HUES6 (cell line): Measurements from ENCODE around the gene TNFRSF25.
A peak's percentile ranks its signal among the peaks of the same experiment; 100 is the strongest.
"Not testable (repeated sequence)": the region's sequence is repeated elsewhere in the genome, so short reads cannot be mapped to it uniquely, and the experiment has no call there.

Experiments used
- H3K27ac ChIP-seq: 2 replicates; pipeline ENCODE4 v1.7.0; 2013; ENCODE audit warnings: low read depth, mild to moderate bottlenecking, low read length, inconsistent platforms
- H3K27me3 ChIP-seq: 2 replicates; pipeline ENCODE4 v1.6.1; 2013; ENCODE audit warnings: low read length; ENCODE audit not compliant: control insufficient read depth, insufficient read depth
- H3K36me3 ChIP-seq: 2 replicates; pipeline ENCODE4 v1.6.1; 2013; ENCODE audit warnings: low read length; ENCODE audit not compliant: control insufficient read depth, insufficient read depth
- H3K4me1 ChIP-seq: 2 replicates; pipeline ENCODE4 v1.6.1; 2013; ENCODE audit warnings: low read length; ENCODE audit not compliant: control insufficient read depth, insufficient read depth
- H3K4me3 ChIP-seq: 2 replicates; pipeline ENCODE4 v1.5.1; 2013; ENCODE audit warnings: low read depth, low read length
- H3K9ac ChIP-seq: one replicate; pipeline ENCODE4 v1.6.1; 2013; ENCODE audit warnings: mild to moderate bottlenecking, low read length
- H3K9me3 ChIP-seq: 2 replicates; pipeline ENCODE4 v1.6.1; 2013; ENCODE audit warnings: low read depth, low read length; ENCODE audit not compliant: control insufficient read depth, insufficient read depth

Gene TNFRSF25

GRCh38 chr1:6447016-6447817, 18.8 kb downstream of the TNFRSF25 start:
- H3K4me1 ChIP-seq = peaks cover 14% of the 10 kb centered on the region
- no peaks in the 10 kb centered on the region for H3K36me3 ChIP-seq
- peaks cover 40% of the 10 kb centered on the region for H3K27me3 ChIP-seq
- H3K27ac ChIP-seq = no peak overlapping the region
- H3K9ac ChIP-seq = peak overlapping the region; percentile 34
- no peaks in the 10 kb centered on the region for H3K9me3 ChIP-seq
- H3K4me3 ChIP-seq = peak overlapping the region; percentile 64

GRCh38 chr1:6446665-6447015, 19.3 kb downstream of the TNFRSF25 start:
- Histone ChIP-seq H3K27ac (no peak overlapping the region), H3K36me3 (no peaks in the 10 kb centered on the region), H3K27me3 (peaks cover 44% of the 10 kb centered on the region), H3K4me1 (peaks cover 14% of the 10 kb centered on the region), H3K4me3 (peak overlapping the region; percentile 64), H3K9me3 (no peaks in the 10 kb centered on the region), H3K9ac (no peak overlapping the region)

GRCh38 chr1:6445929-6446328, 20.0 kb downstream of the TNFRSF25 start:
- not testable (repeated sequence) for H3K9me3 ChIP-seq, H3K36me3 ChIP-seq, H3K4me3 ChIP-seq, H3K27ac ChIP-seq, H3K9ac ChIP-seq
- Histone ChIP-seq H3K27me3 (peaks cover 51% of the 10 kb centered on the region), H3K4me1 (peaks cover 14% of the 10 kb centered on the region)

- Histone ChIP-seq H3K27me3 (peaks cover 48% of the 10 kb centered on the region), H3K4me3 (no peak overlapping the region), H3K4me1 (peaks cover 14% of the 10 kb centered on the region), H3K36me3 (no peaks in the 10 kb centered on the region), H3K9me3 (no peaks in the 10 kb centered on the region), H3K27ac (no peak overlapping the region), H3K9ac (no peak overlapping the region)
These were observed 20.8 kb downstream of the TNFRSF25 start for GRCh38 chr1:6445062-6445763.

GRCh38 chr1:6444377-6444776, 21.6 kb downstream of the TNFRSF25 start:
- Histone ChIP-seq H3K9ac (no peak overlapping the region), H3K36me3 (no peaks in the 10 kb centered on the region), H3K27ac (no peak overlapping the region), H3K4me1 (peaks cover 7% of the 10 kb centered on the region), H3K4me3 (no peak overlapping the region), H3K27me3 (peaks cover 48% of the 10 kb centered on the region), H3K9me3 (no peaks in the 10 kb centered on the region)

GRCh38 chr1:6443339-6444115, 22.4 kb downstream of the TNFRSF25 start:
- H3K27me3 ChIP-seq = peaks cover 45% of the 10 kb centered on the region
- no peak overlapping the region for H3K4me3 ChIP-seq

GRCh38 chr1:6441586-6441985, 24.4 kb downstream of the TNFRSF25 start:
- Histone ChIP-seq H3K27me3 (peaks cover 29% of the 10 kb centered on the region), H3K36me3 (no peaks in the 10 kb centered on the region), H3K27ac (no peak overlapping the region), H3K9ac (no peak overlapping the region), H3K4me3 (no peak overlapping the region), H3K4me1 (peaks cover 7% of the 10 kb centered on the region), H3K9me3 (no peaks in the 10 kb centered on the region)

More at GRCh38 chr1:6443339-6444115, 22.4 kb downstream of the TNFRSF25 start:
- no peaks in the 10 kb centered on the region for H3K36me3 ChIP-seq
- H3K4me1 ChIP-seq = peaks cover 4% of the 10 kb centered on the region; the same call in 1 of the 2 replicates
- H3K27ac ChIP-seq = no peak overlapping the region
- H3K9ac ChIP-seq = no peak overlapping the region
- no peaks in the 10 kb centered on the region for H3K9me3 ChIP-seq

- Histone ChIP-seq H3K4me1 (peaks cover 5% of the 10 kb centered on the region; the same call in 1 of the 2 replicates), H3K4me3 (peak overlapping the region; percentile 68), H3K9ac (no peak overlapping the region), H3K27ac (no peak overlapping the region), H3K36me3 (no peaks in the 10 kb centered on the region), H3K9me3 (no peaks in the 10 kb centered on the region), H3K27me3 (peaks cover 28% of the 10 kb centered on the region)
These were observed 25.5 kb downstream of the TNFRSF25 start for GRCh38 chr1:6440198-6441126.

- no peak overlapping the region for H3K9ac ChIP-seq
- H3K27ac ChIP-seq = no peak overlapping the region
- no peaks in the 10 kb centered on the region for H3K9me3 ChIP-seq
- H3K4me1 ChIP-seq = peaks cover 5% of the 10 kb centered on the region; the same call in 1 of the 2 replicates
- H3K4me3 ChIP-seq = no peak overlapping the region
- H3K27me3 ChIP-seq = peaks cover 31% of the 10 kb centered on the region
- no peaks in the 10 kb centered on the region for H3K36me3 ChIP-seq
These were observed 27.9 kb downstream of the TNFRSF25 start for GRCh38 chr1:6438047-6438525.

GRCh38 chr1:6437012-6437700, 28.8 kb downstream of the TNFRSF25 start:
- not testable (repeated sequence) for H3K27ac ChIP-seq, H3K9ac ChIP-seq, H3K9me3 ChIP-seq, H3K4me3 ChIP-seq, H3K36me3 ChIP-seq, H3K4me1 ChIP-seq
- H3K27me3 ChIP-seq = peaks cover 31% of the 10 kb centered on the region
